Measurements from ENCODE around the gene UBR3. TPM values are rescaled to one million over a fixed set of nuclear protein-coding genes. Genes with fewer than 3 reads are reported as not detected.
"Not testable (repeated sequence)": the region's sequence is repeated elsewhere in the genome, so short reads cannot be mapped to it uniquely, and the experiment has no call there.

The UBR3 gene
- total RNA-seq, 1 experiment from 2014 or later, result 16.4 TPM

- ChIA-PET POLR2A (no interaction called here), CTCF (no interaction called here)
- Mint-ChIP-seq H3K36me3 (peaks cover 40% of the 10 kb centered on the region), H3K27me3 (ENCODE audit: low read depth) (peaks cover 8% of the 10 kb centered on the region; the same call in 1 of the 2 replicates), H3K4me1 (peaks cover 12% of the 10 kb centered on the region; the same call in 1 of the 2 replicates), H3K27ac (no peak overlapping the region), H3K4me3 (no peak overlapping the region), H3K9me3 (peaks cover 57% of the 10 kb centered on the region)
- ATAC-seq (peak; percentile 87), DNase-seq (ENCODE audit: low spot score) (no peak)
- TF ChIP-seq ZNF416 (CRISPR knock-in tag; IDR thresholded peaks at IDR 0.05), result no peak
- no peak for TF ChIP-seq ETV6 (CRISPR knock-in tag; IDR thresholded peaks at IDR 0.05)
- TF ChIP-seq TCF7 (CRISPR knock-in tag; IDR thresholded peaks at IDR 0.05; ENCODE audit: low read depth), result no peak
- TF ChIP-seq HMGA2 (CRISPR knock-in tag; IDR thresholded peaks at IDR 0.05), result no peak
- TF ChIP-seq USF2 (CRISPR knock-in tag; IDR thresholded peaks at IDR 0.05), result peak; percentile 78
- TF ChIP-seq TEAD4 (CRISPR knock-in tag; IDR thresholded peaks at IDR 0.05), result no peak
- TF ChIP-seq ATF2 (CRISPR knock-in tag; IDR thresholded peaks at IDR 0.05; ENCODE audit: borderline replicate concordance, low read depth), result no peak
- no peak for TF ChIP-seq TP53 (CRISPR knock-in tag; IDR thresholded peaks at IDR 0.05)
- no peak for TF ChIP-seq NR3C1 (CRISPR knock-in tag; conservative IDR thresholded peaks at IDR 0.05; ENCODE audit: low read depth)
- no peak for TF ChIP-seq IRF2 (CRISPR knock-in tag; IDR thresholded peaks at IDR 0.05; ENCODE audit: borderline replicate concordance, low read depth)
- TF ChIP-seq FOXP4 (CRISPR knock-in tag; IDR thresholded peaks at IDR 0.05), result no peak
- peak; percentile 71; the same call in 1 of the 2 replicates for TF ChIP-seq USF1 (CRISPR knock-in tag; IDR thresholded peaks at IDR 0.05)
These were observed 296.3 kb downstream of the UBR3 start for GRCh38 chr2:170123593-170123992.

GRCh38 chr2:170126138-170126728 is 299.0 kb downstream of the UBR3 start:
- ATAC-seq; POLR2A ChIA-PET; DNase-seq (ENCODE audit: low spot score); H3K27ac Mint-ChIP-seq; H3K27me3 Mint-ChIP-seq (ENCODE audit: low read depth); H3K4me3 Mint-ChIP-seq: not testable (repeated sequence)
- Mint-ChIP-seq H3K36me3 (peaks cover 26% of the 10 kb centered on the region), H3K4me1 (peaks cover 12% of the 10 kb centered on the region; the same call in 1 of the 2 replicates), H3K9me3 (peaks cover 50% of the 10 kb centered on the region)
- CTCF ChIA-PET, result interaction anchor here (1.6 kb wide), 1 partner anchor 19 kb away, joined by 4 read pairs; no protein-coding TSS in a partner anchor

Other genes starting within 250 kb of the UBR3 start
- 63.7 to 77.7 TPM (median 72.2 TPM) in 3 replicates for gene PPIG, start 243.1 kb upstream of the UBR3 start, total RNA-seq (2021)
- 0.20 to 0.60 TPM (median 0.25 TPM) in 3 replicates for gene CFAP210, start 133.0 kb upstream of the UBR3 start, total RNA-seq (2021)
- 6.1 to 8.1 TPM (median 7.3 TPM) in 3 replicates for gene PHOSPHO2, start 133.0 kb upstream of the UBR3 start, total RNA-seq (2021)
- 44.2 to 45.8 TPM (median 45.6 TPM) in 3 replicates for gene KLHL23, start 93.6 kb upstream of the UBR3 start, total RNA-seq (2021)
- gene SSB, start 28.6 kb upstream of the UBR3 start, total RNA-seq (2021), result 201 to 235 TPM (median 202 TPM) in 3 replicates
- gene METTL5, start 2.5 kb upstream of the UBR3 start, total RNA-seq (2021), result 89.9 to 90.9 TPM (median 90.4 TPM) in 3 replicates

Measured in WTC11 (cell line).